HuH-7 (cell line): Measurements from ENCODE around the gene NYAP2.

Source experiments
- DNase-seq: peaks from one replicate; pipeline ENCODE4 v3.0.0; 2011; ENCODE audit warnings: low spot score

NYAP2 gene

GRCh38 chr2:225399504-225399903, at the start of gene NYAP2:
Gene NYAP2 (plus strand): TSS chr2:225399710. CDS start chr2:225408881, 9,171 bp downstream.
- DNase-seq, result no peak

- no peak for DNase-seq
Observed at GRCh38 chr2:225353579-225354085, 45.9 kb upstream of the NYAP2 start.

- DNase-seq, result no peak
Observed at GRCh38 chr2:225354281-225354774, 45.2 kb upstream of the NYAP2 start.

DNA sequence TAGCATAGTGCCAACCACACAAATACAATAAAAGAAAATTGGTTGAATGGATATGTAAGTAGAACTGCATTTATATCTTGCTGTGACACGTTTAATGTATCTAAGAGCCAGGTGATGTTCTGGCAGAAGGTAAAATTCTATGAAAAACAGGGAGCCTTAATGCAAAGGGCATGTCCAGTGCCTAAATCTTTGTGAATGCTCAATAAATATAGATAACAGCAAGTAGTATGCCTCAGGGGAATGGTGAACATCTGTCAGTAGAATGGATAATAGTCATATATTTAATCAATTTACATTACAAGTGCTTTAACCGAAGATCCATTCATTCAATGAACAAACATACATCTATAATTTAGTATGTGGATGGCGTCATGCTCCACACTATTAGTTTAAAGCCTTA, 43.7 kb upstream of the NYAP2 start:
- no peak for DNase-seq

DNA sequence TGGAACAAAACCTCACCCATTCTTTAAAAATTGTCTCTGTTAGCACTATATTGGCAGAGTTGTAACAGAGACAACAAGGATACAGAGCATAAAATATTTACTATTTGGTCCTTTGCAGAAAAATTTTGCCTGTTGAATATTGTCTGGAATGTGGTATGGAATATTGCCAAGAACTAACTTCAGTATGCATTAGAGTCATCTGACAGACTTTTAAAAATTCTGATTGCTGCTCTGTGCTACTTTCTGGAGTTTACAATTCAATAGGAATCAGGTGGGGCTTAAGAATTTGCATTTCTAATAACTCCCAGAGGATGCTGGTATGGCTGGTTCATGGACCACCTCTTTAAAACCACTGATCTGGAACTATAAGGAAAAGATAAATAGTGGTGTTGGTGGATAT, 32.8 kb upstream of the NYAP2 start:
- DNase-seq, result no peak

DNA sequence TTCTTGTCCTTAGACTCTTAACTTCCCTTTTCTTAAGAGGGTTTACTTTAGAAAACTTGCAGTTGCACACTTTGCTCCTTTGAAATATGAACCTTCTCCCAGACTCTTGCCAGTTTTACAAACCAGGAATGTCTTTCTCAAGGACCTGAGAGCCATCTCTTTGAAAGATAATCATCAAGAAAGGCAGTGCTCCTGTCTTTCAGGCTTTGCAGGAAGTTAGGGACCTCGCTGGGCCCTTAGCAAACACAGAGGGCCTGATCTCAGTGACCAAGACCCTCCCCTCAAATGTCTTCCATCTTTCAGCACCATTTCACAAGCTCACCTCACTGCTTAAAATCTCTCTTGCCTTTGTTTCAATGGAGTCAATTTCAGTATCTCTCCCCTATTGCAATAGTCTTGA, 32.0 kb upstream of the NYAP2 start:
- DNase-seq, result no peak

DNA sequence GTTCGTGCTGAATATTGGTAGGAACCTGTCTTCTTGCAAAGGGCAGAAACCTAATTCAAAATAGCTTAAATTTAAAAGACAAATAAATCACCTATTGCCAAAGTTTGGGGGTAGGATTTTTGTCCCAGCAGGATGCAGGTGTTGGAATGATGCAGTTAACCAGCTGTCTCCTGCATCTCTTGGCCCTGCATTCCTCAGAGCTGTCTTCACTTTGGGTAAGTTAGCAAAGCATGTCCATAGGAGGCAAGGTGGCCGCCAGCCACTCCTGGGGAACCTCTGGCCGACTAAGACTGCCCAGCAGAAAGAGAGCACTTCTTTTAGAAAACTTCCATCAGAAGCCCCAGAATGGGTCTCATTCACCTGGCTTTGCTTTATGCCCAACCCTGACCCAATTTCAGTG, 20.5 kb upstream of the NYAP2 start:
- no peak for DNase-seq

DNA sequence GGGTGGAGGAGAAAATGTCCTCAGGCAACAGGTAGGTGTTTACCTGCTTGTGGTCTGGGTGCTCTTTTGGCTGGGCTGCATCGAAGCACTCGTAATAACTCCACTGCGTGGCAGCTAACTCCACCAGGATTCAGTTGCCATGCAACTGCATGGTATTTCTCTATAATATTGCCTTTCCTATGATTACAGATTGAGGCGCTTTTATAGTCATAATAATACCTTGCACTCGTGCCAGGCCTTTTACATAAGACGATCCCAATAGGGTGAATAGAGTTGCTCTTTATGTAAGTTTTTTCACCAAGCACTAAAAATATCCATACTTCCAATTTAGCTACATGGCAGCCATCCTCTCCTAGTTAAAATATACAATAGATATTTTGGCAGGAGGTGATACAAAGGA, 19.7 kb upstream of the NYAP2 start:
- DNase-seq, result no peak

GRCh38 chr2:225381609-225382008, 17.9 kb upstream of the NYAP2 start:
- no peak for DNase-seq

GRCh38 chr2:225398372-225398771, 1.1 kb upstream of the NYAP2 start:
- DNase-seq, result no peak

GRCh38 chr2:225400060-225400511, 576 bp downstream of the NYAP2 start:
- peak; percentile 1 for DNase-seq

DNA sequence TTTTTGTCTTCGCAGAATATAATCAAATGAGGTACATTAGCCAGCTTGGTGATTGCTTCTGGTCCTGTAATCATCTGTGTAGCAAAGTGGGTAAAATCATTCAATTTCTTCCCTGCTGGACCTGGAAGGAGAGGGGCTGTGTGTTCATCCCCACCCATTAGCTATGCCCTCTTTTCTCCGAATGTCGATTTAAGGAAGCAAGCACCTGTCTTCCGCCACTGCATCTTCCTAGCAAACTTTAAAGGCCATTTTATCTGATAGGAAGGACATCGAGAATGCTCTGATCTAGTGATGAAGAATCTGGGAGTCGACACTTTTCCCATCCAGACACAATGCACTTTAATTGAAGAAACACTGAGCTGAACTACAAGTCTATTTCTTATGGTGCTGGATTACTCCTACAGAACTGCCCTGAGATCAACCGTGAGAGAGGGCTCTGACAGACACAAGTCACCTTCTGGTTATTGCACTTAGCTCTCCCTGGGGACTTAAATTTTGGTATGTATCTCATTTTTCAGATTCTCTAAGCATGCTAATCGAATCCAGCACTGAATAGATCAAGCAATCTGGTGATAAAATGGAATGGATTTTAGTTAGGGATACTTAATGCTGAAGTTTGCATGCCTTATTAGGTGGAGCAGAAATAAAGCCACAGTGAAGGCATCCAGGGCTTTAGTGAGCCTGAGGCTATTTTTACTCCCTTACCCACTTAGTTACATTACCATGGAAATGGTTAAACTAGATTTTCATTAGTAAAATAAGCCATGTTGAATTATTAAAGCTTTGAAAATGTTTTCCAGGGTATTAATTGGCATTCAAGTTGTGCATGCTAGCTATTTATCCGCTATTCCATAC, 1.3 kb downstream of the NYAP2 start:
- no peak for DNase-seq

GRCh38 chr2:225402210-225402776, 2.8 kb downstream of the NYAP2 start:
- DNase-seq, result no peak

GRCh38 chr2:225411452-225411851, 11.9 kb downstream of the NYAP2 start:
- no peak for DNase-seq

- no peak for DNase-seq
Observed at GRCh38 chr2:225413786-225414185, 14.3 kb downstream of the NYAP2 start.

DNA sequence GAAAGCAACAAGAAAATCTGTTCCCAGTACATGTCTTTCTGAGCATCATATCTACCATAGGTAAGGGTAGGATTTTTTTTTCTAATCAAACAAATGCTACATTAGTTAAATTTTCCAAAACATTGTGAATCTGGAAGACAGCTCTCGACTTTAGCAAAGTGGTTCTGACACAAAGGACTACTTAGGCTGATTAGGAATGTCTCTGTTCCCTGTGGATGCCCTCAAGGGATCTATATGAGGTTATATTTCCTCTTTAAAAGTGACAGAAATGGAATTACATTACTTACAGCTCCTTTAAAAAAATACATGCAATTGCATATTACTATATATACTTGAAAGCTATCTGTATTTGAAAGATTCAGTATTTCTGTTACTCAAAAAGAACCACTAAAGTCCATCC, 15.4 kb downstream of the NYAP2 start:
- no peak for DNase-seq

- no peak for DNase-seq
Observed at GRCh38 chr2:225415341-225415740, 15.8 kb downstream of the NYAP2 start.

DNA sequence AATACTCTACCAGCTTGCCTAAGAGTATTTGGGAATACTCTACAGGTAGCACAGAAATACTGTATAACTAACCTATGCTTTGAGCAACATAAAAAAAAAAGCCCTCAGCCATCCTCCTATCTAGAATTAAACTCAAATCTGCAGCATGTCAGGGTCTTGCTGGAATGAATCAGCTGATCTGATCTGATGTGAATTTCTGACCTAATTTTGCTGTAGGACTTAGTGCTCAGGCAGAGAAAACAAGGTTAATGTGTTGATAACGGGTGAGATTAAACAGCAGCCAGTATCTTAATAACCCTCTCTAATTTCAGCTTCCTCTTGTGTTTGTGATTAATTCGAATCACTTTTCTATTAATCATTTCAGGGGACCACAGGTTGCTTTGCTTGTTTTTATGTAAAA, 16.3 kb downstream of the NYAP2 start:
- DNase-seq, result no peak

DNA sequence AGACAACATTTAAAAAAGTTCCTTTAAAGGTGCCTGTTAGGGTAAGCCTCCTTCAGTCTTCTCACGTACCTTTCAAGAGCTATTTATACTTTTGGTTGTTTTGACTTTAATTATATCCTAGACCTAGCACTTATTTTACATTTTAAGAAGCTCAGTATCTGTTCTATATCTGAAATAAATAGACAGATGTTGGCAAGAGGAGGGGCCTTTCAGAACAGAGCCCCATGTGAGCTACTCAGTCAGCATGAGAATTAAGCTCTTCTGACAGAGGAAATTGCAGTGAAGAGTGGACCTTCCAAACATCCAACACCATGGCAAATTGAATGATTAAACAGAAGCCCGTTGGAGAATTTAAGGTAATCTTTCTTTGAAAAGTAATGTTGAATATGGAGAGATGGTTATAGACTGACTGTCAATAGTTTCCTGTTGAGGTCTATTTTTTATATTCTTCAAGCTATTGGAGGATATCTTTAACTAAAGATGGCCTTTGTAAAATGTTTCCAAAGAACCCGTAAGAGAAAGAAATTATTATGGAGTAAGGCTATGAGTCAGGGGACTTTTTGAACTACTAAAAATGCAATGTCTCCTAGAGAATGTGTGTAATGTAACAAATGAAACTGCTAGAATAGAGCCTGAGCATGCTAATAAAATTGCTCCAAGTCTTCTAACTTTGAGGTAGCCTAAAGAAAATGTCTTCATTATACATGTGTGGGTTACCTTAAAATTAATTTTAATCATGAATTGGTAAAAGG, 17.3 kb downstream of the NYAP2 start:
- no peak for DNase-seq

- DNase-seq, result no peak
Observed at GRCh38 chr2:225419033-225419432, 19.5 kb downstream of the NYAP2 start.

- DNase-seq, result no peak
Observed at GRCh38 chr2:225422145-225422544, 22.6 kb downstream of the NYAP2 start.

- no peak for DNase-seq
Observed at GRCh38 chr2:225425284-225425683, 25.8 kb downstream of the NYAP2 start.

DNA sequence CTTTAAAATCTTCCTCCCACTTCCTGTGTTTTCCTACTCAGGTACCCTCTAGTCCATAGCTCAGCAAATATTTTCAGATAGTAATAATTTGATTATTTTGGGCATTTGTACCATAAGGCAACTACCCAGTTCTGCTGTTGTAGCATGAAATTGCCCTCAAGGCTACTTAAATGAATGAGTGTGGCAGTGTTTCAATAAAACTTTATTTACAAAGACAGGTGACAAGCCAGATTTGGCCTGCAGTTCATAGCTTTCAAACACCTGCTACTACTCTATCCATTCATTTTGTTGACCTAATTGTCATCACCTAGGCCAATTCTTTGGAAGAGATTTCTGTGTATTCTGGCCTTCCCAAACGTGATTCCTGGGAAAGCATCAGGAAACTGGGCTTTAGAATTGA, 28.9 kb downstream of the NYAP2 start:
- DNase-seq, result no peak
